Tibial nerve (tissue), 3 donors: ENCODE data around the gene GRM1.

Experiments used
- EP300 ChIP-seq, 2 donors: sonication (generic); formaldehyde crosslinking; IDR thresholded peaks; one replicate each; pipeline ENCODE4 v1.6.1; 2017; ENCODE audit warnings: antibody characterized with exemption in 2 of 2, mild to moderate bottlenecking in 1 of 2
- POLR2A ChIP-seq, 2 donors: fragments of 450-650 bp; IDR thresholded peaks; one replicate each; pipeline ENCODE4 v1.6.1; 2017; ENCODE audit warnings: antibody characterized with exemption in 2 of 2, mild to moderate bottlenecking in 2 of 2, moderate library complexity in 2 of 2

DNA sequence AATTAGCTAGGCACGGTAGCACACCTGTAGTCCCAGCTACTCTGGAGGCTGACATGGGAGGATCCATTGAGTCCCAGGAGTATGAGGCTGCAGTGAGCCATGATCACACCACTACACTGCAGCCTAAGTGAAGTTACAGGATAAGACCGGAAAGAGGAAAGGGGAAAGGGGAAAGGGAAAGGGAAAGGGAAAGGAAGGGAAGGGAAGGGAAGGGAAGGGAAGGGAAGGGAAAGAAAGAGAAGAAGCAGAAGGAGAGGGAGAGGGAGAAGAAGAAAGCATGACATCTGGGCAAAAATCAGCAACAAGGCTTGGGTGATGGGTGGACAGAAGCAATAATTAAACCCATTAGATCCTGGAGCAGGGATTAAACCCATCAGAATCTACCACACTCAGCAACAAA is 413.0 kb downstream of the GRM1 start:
- TF ChIP-seq POLR2A (IDR thresholded peaks at IDR 0.05) (no peak), EP300 (IDR thresholded peaks at IDR 0.05) (no peak)
